Lung (tissue), 12 donors: ENCODE measurements around the gene FUOM. TPM values are rescaled to one million over a fixed set of nuclear protein-coding genes. Genes with fewer than 3 reads are reported as not detected.

Source experiments
- ATAC-seq: fragments of 200-7000 bp; cut with Tn5 transposase; one replicate; pipeline ENCODE4 v1.9.1; 2020; ENCODE audit warnings: moderate number of reproducible peaks; ENCODE audit not compliant: insufficient read depth, low FRiP score
- DNase-seq, 3 donors: peaks; one replicate each; pipeline ENCODE4 v3.0.0-alpha.2; 2013 to 2017
- H3K27ac ChIP-seq, 2 donors: one replicate each; pipeline ENCODE4 v1.5.1; 2013; ENCODE audit warnings: mild to moderate bottlenecking in 2 of 2, moderate library complexity in 2 of 2, control low read depth in 1 of 2, inconsistent platforms in 1 of 2, low read depth in 1 of 2, low read length in 1 of 2
- H3K27me3 ChIP-seq, 3 donors: one replicate each; pipeline ENCODE4 v1.5.1; 2013; ENCODE audit warnings: low read length in 2 of 3; ENCODE audit not compliant: control insufficient read depth in 3 of 3, insufficient read depth in 3 of 3
- H3K36me3 ChIP-seq, 4 donors: one replicate each; pipeline ENCODE4 v1.5.1; 2013; ENCODE audit warnings: low read length in 4 of 4, mild to moderate bottlenecking in 1 of 4, moderate library complexity in 1 of 4; ENCODE audit not compliant: control insufficient read depth in 4 of 4, insufficient read depth in 4 of 4
- H3K4me1 ChIP-seq, 5 donors: one replicate each; pipeline ENCODE4 v1.5.1; 2013; ENCODE audit warnings: low read length in 5 of 5, mild to moderate bottlenecking in 2 of 5, moderate library complexity in 1 of 5; ENCODE audit not compliant: control insufficient read depth in 5 of 5, insufficient read depth in 5 of 5
- H3K4me3 ChIP-seq: one replicate; pipeline ENCODE4 v1.5.1; 2013; ENCODE audit warnings: mild to moderate bottlenecking, control low read depth, moderate library complexity
- H3K9ac ChIP-seq, 2 donors: one replicate each; pipeline ENCODE4 v1.5.1; 2013; ENCODE audit warnings: low read length in 2 of 2, control low read depth in 1 of 2; ENCODE audit not compliant: insufficient read depth in 1 of 2
- H3K9me3 ChIP-seq, 4 donors: one replicate each; pipeline ENCODE4 v1.5.1; 2013; ENCODE audit warnings: low read length in 3 of 4, mild to moderate bottlenecking in 1 of 4, moderate library complexity in 1 of 4; ENCODE audit not compliant: control insufficient read depth in 4 of 4, insufficient read depth in 3 of 4
- WGBS, 2 donors: extraction: QIAGEN DNeasy Blood & Tissue Kit; methylation state at CpG; one replicate each; pipeline ENCODE4 v1.1.7; 2013; 5-methylcytosine and 5-hydroxymethylcytosine counted together
- polyA plus RNA-seq, 2 donors: library from polyadenylated mRNA; stranded (reverse); fragments of 200-250 nt; gene quantifications; one replicate each; pipeline ENCODE4 v1.2.1, GENCODE V29; 2013
- total RNA-seq, 2 donors: library from RNA; depleted of rRNA in 1 of 2; stranded (reverse); fragments of >200 nt in 1 of 2; gene quantifications; one replicate each; pipeline ENCODE4 v1.2.1, GENCODE V29; 2014 to 2021
- TF ChIP-seq, protein P1 (sequence below): IDR thresholded peaks from 2 replicates; pipeline ENCODE4 v1.5.1; 2012; ENCODE audit warnings: mild to moderate bottlenecking; ENCODE audit errors: control extremely low read depth, extremely low read depth
- donor health status: control.
- donor health status: control.
- donor health status: Bipolar disorder and iron deficiency.
- donor health status: healthy.
- donor health status: DM: yes; HTN: yes; CAD: no.

FUOM gene
- total and polyA plus RNA-seq, 4 donors, result 8.4 to 41.4 (median 34.2) TPM

DNA sequence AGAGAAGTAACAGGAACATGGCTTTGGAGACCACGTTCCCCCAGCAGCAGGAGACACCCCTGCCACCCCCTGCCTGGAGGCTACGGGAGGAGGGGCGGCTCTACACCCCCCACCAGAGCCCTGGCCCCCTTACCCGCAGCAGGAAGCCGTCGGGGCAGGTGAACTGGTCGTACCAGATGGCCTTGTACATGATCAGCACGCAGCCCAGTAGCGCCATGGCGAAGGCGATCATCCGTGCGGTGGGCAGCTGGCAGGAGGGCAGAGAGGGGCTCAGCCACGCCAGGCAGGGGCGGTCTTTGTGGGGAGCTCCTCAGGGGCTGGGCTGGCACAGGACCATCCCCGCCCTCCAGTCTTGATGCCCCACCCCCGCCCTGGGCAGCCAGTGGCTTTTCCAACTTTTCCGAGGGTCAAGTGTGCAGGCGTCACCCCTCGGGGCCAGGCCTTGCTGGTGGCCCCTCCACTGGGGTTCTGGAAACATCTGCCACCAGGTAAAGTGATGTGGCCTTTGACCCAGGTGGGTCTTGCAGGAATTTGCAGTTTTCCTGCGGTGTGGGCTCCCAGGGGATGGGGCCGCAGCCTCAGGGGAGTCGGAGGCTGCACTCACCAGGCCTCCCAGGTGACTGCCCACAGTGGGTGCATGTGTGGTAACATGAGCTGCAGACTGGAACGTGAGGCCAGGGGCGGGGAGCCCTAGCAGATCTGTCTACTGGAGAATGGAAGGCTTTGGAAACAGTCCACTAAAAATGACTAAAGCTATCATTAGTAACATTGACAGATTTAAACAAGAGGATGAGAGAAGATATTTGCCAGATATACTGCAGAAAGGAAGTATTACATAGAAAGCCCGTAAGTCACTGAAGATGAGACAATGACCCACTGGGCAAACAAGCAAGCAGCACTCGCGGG, 30.8 kb downstream of the FUOM start:
- WGBS, 2 donors, result 32 to 42% methylated on average over 28 of the region's 28 CpGs
- DNase-seq, result no peak
- Histone ChIP-seq H3K27ac (no peak overlapping the region), H3K4me3 (no peak overlapping the region), H3K36me3 (no peaks in the 10 kb centered on the region), H3K9me3 (peaks cover 0 to 2% (median 0%) of the 10 kb centered on the region in 4 donors), H3K27me3 (peaks cover 16 to 54% (median 42%) of the 10 kb centered on the region in 3 donors), H3K9ac (no peak overlapping the region), H3K4me1 (peaks cover 0 to 10% (median 0%) of the 10 kb centered on the region in 5 donors)
- ATAC-seq, result no peak
- TF ChIP-seq, protein P1, sequence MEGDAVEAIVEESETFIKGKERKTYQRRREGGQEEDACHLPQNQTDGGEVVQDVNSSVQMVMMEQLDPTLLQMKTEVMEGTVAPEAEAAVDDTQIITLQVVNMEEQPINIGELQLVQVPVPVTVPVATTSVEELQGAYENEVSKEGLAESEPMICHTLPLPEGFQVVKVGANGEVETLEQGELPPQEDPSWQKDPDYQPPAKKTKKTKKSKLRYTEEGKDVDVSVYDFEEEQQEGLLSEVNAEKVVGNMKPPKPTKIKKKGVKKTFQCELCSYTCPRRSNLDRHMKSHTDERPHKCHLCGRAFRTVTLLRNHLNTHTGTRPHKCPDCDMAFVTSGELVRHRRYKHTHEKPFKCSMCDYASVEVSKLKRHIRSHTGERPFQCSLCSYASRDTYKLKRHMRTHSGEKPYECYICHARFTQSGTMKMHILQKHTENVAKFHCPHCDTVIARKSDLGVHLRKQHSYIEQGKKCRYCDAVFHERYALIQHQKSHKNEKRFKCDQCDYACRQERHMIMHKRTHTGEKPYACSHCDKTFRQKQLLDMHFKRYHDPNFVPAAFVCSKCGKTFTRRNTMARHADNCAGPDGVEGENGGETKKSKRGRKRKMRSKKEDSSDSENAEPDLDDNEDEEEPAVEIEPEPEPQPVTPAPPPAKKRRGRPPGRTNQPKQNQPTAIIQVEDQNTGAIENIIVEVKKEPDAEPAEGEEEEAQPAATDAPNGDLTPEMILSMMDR, result no peak

DNA sequence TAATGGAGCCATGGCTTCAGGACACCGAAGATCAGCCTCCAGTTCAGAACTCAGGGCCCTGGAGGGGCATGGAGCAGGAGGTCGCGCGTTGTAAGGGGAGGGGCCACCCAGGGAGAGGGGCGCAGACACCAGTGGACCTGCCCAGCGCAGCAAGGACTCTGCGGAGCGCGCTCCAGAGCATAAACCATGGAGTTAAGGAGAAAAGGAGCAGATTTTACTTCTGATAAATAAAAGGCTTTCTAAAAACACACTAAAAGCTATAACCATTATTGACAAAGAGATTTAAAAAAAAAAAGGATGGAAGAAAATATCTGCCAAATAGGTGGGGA, 31.6 kb downstream of the FUOM start:
- H3K4me1 ChIP-seq, result peaks cover 0 to 10% (median 0%) of the 10 kb centered on the region in 5 donors
- WGBS, 2 donors, result 30 to 35% methylated on average over 9 of the region's 9 CpGs
- no peak overlapping the region for H3K27ac ChIP-seq
- TF ChIP-seq, protein P1, result no peak
- H3K36me3 ChIP-seq, result no peaks in the 10 kb centered on the region
- ATAC-seq (no peak), DNase-seq (no peak)
- H3K27me3 ChIP-seq, result peaks cover 16 to 48% (median 37%) of the 10 kb centered on the region in 3 donors
- peaks cover 0 to 2% (median 0%) of the 10 kb centered on the region in 4 donors for H3K9me3 ChIP-seq
- H3K9ac ChIP-seq, result no peak overlapping the region
- H3K4me3 ChIP-seq, result no peak overlapping the region

DNA sequence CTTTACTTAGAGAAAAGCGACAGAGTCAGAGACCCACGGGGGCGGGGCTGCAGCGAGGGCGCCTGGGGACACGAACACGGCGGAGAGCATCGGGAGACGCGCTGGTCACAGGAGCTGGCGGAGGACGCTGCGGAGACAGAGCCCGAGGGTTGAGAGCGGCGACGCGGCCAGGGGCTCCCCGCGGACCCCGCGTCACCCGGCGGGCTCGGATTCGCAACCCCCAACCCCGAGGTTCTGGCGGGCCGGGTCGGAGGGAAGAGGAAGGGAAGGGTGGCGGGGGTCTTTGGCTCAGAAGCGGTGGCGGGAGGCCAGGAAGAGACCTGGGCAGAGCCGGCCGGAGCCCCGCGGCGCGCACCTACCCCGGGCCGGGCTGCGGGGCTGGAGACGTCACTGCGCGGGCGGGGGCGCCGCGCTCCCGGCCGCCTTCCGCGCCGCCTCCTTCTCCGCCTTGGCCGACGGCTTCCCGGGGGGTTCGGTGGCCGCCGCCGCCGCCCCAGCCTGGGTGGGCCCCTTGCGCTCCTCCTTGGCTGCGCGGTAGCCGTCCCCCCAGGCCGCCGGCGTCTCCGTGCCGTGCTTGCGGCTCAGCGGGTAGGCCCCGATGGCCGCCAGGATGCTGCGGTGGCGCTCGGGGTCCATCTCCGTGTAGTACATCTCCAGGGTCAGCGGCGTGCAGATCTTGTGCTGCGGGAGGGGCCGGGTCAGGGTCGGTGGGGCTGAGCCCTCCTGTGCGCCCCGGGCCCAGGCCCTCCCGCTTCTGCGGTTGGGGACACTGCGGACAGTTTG, 32.2 kb downstream of the FUOM start:
- no peak for ATAC-seq
- peaks cover 0 to 10% (median 0%) of the 10 kb centered on the region in 5 donors for H3K4me1 ChIP-seq
- DNase-seq, result no peak
- TF ChIP-seq, protein P1, result no peak
- no peaks in the 10 kb centered on the region for H3K36me3 ChIP-seq
- no peak overlapping the region for H3K27ac ChIP-seq
- H3K27me3 ChIP-seq, result peaks cover 16 to 44% (median 32%) of the 10 kb centered on the region in 3 donors
- no peak overlapping the region for H3K4me3 ChIP-seq
- peaks cover 0 to 7% (median 0%) of the 10 kb centered on the region in 4 donors for H3K9me3 ChIP-seq
- no peak overlapping the region for H3K9ac ChIP-seq
- WGBS, 2 donors, result 1 to 2% methylated on average over 45 to 91 of the region's 91 CpGs
